HG02571 (cell line): ENCODE results near the gene CIAO3.
"Not testable (repeated sequence)": the region's sequence is repeated elsewhere in the genome, so short reads cannot be mapped to it uniquely, and the experiment has no call there.

Experiments used
- ATAC-seq: cut with Tn5 transposase; IDR thresholded peaks from one replicate; pipeline ENCODE4 v1.9.1; 2021; ENCODE audit warnings: mild to moderate bottlenecking, moderate library complexity; ENCODE audit not compliant: unreplicated experiment

CIAO3 gene

GRCh38 chr16:760545-761343 lies 19.9 kb upstream of the CIAO3 start, which contains the start of gene MSLN:
MSLN (plus strand) TSS chr16:760734; CDS start chr16:762681, 1,947 bp downstream.
- no peak for ATAC-seq

GRCh38 chr16:760065-760464 lies 19.3 kb upstream of the CIAO3 start:
- ATAC-seq = no peak

DNA sequence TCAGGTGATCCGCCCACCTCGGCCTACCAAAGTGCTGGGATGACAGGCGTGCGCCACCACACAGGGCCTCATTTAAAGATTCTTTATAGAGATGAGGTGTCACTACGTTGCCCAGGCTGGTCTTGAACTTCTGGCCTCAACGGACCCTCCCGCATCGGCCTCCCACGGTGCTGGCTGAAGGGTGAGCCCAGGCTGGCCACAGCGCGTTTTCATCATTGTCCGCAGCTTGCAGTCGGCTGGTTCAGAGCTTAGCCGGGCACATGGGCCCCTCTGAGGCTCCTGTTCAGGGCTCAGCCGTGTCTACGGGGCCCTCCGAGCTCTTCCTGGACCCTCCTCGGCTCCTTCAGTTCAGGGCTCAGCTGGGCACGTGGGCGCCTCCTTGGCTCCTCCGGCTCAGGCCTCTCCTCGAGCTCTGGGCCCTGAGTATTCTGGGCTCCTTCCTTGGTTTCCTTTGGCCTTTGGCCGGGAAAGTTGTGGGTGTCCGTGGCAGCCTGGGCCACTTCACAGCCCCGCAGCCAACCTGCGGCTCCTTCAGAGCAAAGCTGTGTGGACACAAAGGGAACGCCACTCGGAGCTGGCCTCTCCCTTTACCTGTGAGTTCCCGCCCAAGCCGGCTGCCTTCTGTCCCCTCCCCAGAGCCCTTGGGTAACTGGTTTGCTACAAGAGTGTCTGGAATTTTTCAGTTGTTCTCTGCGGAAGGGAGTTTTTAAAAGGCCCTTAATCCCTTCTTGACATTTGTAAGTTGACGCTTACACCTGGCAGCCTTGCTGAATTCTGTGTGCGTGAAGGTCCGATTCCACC lies 18.5 kb upstream of the CIAO3 start:
- ATAC-seq = no peak

GRCh38 chr16:756428-756827 lies 15.6 kb upstream of the CIAO3 start:
- ATAC-seq = no peak

DNA sequence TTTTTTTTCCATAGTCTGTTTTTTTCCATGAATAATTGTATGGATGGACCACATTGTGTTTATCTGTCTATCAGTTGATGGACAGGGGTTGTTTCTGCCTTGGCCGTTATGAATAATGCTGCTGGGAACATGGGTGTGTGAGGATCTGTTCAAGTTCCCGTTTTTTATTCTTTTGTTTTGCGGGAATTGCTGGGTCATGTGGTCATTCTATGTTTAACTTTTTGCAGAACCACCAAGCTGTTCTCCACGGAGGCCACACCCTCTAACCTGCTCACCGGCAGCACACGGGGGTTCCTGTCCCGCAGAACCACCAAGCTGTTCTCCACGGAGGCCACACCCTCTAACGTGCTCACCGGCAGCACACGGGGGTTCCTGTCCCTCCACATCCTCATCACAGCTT lies 13.9 kb upstream of the CIAO3 start:
- no peak for ATAC-seq

DNA sequence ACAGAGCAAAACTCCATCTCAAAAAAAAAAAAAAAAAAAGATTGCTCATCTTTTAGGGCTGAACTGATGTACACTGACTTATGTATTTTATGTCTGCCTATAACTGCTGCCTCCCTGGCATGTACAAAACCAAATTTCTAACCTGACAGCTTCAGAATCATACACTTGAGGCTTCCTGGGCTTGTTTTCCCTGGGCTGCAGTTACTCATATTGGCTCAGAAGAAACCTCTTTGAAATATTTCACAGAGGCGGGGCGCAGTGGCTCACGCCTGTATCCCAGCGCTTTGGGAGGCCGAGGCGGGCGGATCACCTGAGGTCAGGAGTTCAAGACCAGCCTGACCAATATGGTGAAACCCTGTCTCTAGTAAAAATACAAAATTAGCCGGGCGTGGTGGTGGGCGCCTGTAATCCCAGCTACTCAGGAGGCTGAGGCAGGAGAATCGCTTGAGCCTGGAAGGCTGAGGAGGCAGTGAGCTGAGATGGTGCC lies 13.4 kb upstream of the CIAO3 start:
- ATAC-seq = not testable (repeated sequence)

DNA sequence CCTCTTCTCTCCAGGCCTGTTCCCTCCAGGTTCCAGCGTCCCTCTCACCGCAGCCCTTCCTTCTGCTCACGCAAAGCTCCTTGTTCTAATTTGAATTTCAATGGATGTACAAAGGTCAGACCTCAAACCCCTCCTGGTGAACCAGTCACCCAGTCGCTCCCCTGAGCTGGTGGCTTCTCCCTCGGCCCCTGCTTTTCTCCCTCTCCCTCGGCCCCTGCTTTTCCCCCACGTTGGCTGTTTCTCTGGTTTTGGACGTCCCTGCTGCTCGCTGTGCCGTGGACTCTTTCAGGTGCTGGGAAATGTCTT lies 11.2 kb upstream of the CIAO3 start:
- no peak for ATAC-seq

- ATAC-seq = no peak
Observed at GRCh38 chr16:751152-752006, 10.6 kb upstream of the CIAO3 start.

DNA sequence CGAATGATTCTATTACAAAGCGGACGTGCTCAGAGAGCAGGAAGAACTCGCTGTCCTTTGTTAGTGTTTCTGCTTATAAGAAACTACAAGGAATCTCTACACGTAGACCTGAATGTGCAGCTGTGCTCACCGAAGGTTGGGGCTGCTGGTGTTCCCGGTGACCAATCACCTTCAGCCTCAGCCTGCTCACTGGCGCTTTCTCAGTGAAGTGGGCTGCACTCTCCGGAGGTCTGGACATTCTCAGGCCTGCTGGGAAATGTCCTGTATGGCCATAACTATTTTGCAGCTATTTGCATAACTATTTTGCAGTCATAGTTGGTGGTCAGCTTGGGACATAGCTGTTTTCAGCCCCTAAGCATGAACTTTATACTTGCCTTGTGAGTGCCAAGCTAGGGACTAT lies 9.7 kb upstream of the CIAO3 start:
- no peak for ATAC-seq

DNA sequence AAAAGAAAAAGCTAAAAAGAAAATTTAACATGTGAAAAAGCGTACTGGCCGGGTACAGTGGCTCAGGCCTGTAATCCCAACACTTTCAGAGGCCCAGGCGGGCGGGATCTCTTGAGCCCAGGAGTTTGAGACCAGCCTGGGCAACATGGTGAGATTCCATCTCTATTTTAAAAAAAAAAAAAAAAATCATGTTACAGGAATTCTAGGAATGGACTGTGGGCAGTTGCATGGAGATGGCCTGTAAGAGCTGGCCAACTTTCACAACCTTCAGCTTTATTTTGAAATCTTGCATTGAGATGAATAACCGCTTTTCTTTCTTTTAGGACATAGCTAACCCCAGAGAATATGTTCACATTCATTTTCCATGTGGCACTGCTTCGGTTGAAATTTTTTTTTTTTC lies 8.2 kb upstream of the CIAO3 start:
- ATAC-seq = no peak

GRCh38 chr16:747978-748746 lies 7.4 kb upstream of the CIAO3 start:
- no peak for ATAC-seq

GRCh38 chr16:746637-747036 lies 5.8 kb upstream of the CIAO3 start:
- no peak for ATAC-seq

GRCh38 chr16:745739-746138 lies 4.9 kb upstream of the CIAO3 start:
- ATAC-seq = no peak

GRCh38 chr16:743794-744500 lies 3.1 kb upstream of the CIAO3 start:
- ATAC-seq = no peak

GRCh38 chr16:742894-743293 lies 2.1 kb upstream of the CIAO3 start:
- not testable (repeated sequence) for ATAC-seq

GRCh38 chr16:741986-742629 lies 1.3 kb upstream of the CIAO3 start:
- no peak for ATAC-seq

GRCh38 chr16:740459-740763 lies 386 bp downstream of the CIAO3 start:
- ATAC-seq = no peak

DNA sequence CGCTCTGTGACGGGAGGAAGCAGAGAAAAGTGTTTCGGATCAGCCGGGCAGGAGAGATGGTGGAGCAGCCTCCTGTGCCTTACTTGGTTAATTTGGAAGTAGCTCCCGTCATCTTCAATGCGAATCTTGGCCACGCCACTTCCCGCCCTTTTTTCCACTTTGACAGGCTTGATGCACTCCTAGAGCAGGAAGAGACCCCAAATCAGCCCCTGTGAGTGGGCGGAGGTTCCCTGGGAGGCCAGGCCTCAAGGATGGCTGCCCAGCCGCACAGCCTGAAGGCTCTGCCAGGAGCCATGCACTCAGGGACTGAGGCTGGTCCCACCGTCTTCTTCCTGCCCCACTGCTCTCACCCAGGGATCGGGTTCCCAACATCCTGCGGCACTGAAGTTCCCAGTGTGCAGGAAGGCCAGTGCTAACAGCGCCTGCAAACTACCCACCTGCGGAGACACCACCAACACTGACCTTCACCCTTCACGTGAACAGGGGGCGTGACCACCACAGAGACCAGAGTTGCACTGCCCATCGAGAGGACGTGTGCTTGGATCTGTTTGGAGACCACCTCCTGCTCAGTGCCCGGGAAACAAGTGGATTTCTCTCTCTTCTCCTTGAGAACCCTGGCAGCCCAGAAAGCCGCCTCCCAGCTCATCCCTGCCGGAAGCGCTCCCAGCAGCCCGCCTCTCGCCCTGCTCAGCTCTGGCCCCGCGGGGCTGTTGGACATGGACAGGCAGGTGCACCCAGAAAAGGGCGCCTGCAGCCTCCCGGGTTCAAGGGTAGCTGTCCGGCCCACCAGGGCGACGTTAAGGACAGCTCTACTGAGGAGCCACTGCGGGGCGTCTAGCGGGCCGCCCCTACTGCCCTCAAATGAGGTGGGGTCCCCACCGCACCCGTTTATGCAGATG lies 988 bp downstream of the CIAO3 start:
- no peak for ATAC-seq
